HG03442 (cell line): ENCODE data around the gene MACROD2.
A peak's percentile ranks its signal among the peaks of the same experiment; 100 is the strongest.

Source experiments
- ATAC-seq: cut with Tn5 transposase; IDR thresholded peaks from one replicate; pipeline ENCODE4 v1.9.1; 2021; ENCODE audit warnings: mild to moderate bottlenecking, moderate library complexity; ENCODE audit not compliant: unreplicated experiment

Gene MACROD2

GRCh38 chr20:14332866-14333265, 337.6 kb downstream of the MACROD2 start:
- no peak for ATAC-seq

GRCh38 chr20:14333721-14334120, 338.4 kb downstream of the MACROD2 start:
- no peak for ATAC-seq

GRCh38 chr20:14334306-14334930, 339.1 kb downstream of the MACROD2 start:
- no peak for ATAC-seq

GRCh38 chr20:14335052-14335451, 339.7 kb downstream of the MACROD2 start:
- ATAC-seq = no peak

GRCh38 chr20:14336686-14337085, 341.4 kb downstream of the MACROD2 start:
- no peak for ATAC-seq

- peak; percentile 99 for ATAC-seq
Observed at GRCh38 chr20:14337400-14338171, 342.3 kb downstream of the MACROD2 start, which contains the start of gene FLRT3. Gene FLRT3 (minus strand): TSS chr20:14337612. CDS start chr20:14327506, 10,106 bp downstream.

GRCh38 chr20:14341801-14342200, 346.5 kb downstream of the MACROD2 start:
- ATAC-seq = no peak

GRCh38 chr20:14342918-14343317, 347.6 kb downstream of the MACROD2 start:
- ATAC-seq = no peak

GRCh38 chr20:14343491-14344065, 348.3 kb downstream of the MACROD2 start:
- no peak for ATAC-seq

GRCh38 chr20:14344746-14345145, 349.4 kb downstream of the MACROD2 start:
- ATAC-seq = no peak

- no peak for ATAC-seq
Observed at GRCh38 chr20:14355791-14356190, 360.5 kb downstream of the MACROD2 start.

GRCh38 chr20:14360416-14360815, 365.1 kb downstream of the MACROD2 start:
- ATAC-seq = no peak

- ATAC-seq = no peak
Observed at GRCh38 chr20:14361509-14362345, 366.4 kb downstream of the MACROD2 start.

GRCh38 chr20:14374196-14374595, 378.9 kb downstream of the MACROD2 start:
- no peak for ATAC-seq

- no peak for ATAC-seq
Observed at GRCh38 chr20:14375416-14375985, 380.2 kb downstream of the MACROD2 start.

- ATAC-seq = no peak
Observed at GRCh38 chr20:14378326-14378725, 383.0 kb downstream of the MACROD2 start.

- ATAC-seq = no peak
Observed at GRCh38 chr20:14383335-14383734, 388.0 kb downstream of the MACROD2 start.

GRCh38 chr20:14384416-14385175, 389.3 kb downstream of the MACROD2 start:
- ATAC-seq = no peak

- no peak for ATAC-seq
Observed at GRCh38 chr20:14385176-14385740, 389.9 kb downstream of the MACROD2 start.

GRCh38 chr20:14386726-14387125, 391.4 kb downstream of the MACROD2 start:
- ATAC-seq = no peak
